Suprapubic skin (tissue), 4 donors: ENCODE measurements around the gene BTNL8.

ENCODE experiments used
- EP300 ChIP-seq: sonication (generic); formaldehyde crosslinking; IDR thresholded peaks from one replicate; pipeline ENCODE4 v1.6.1; 2017; ENCODE audit warnings: antibody characterized with exemption
- POLR2A ChIP-seq, 2 donors: fragments of 450-650 bp; IDR thresholded peaks; one replicate each; pipeline ENCODE4 v1.6.1; 2017; ENCODE audit warnings: antibody characterized with exemption in 2 of 2, mild to moderate bottlenecking in 2 of 2, moderate library complexity in 2 of 2
- POLR2AphosphoS5 ChIP-seq, 3 donors: sonication (generic); formaldehyde crosslinking; IDR thresholded peaks; one replicate each; pipeline ENCODE4 v1.6.1; 2017; ENCODE audit warnings: antibody characterized with exemption in 3 of 3
- TF ChIP-seq, protein P1 (sequence below), 2 donors: fragments of 200-600 bp in 1 of 2; fragments of 450-650 bp in 1 of 2; sonication (generic) in 1 of 2; IDR thresholded peaks; one replicate each; pipeline ENCODE4 v1.5.1; 2016 to 2019; ENCODE audit warnings: antibody characterized with exemption in 2 of 2, mild to moderate bottlenecking in 1 of 2, moderate library complexity in 1 of 2

DNA sequence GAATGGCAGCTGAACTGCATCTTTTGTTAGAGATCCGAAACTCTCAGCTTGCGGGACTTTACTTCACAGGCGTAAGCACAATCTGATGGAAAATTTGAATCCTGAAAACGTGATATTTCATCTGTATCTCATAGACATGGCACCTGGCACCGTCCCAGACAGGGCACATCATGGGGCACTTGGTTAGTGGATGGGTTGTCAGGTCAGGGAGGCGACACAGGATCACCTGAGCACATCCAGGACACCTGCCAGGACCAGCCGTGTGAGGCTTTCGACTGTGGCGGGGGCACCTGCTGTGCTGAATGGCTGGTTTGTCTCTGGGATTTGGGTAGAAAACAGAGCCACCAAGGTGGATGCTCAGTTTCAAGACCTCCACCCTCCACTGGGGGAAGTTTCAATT lies 26.5 kb upstream of the BTNL8 start:
- TF ChIP-seq, protein P1, sequence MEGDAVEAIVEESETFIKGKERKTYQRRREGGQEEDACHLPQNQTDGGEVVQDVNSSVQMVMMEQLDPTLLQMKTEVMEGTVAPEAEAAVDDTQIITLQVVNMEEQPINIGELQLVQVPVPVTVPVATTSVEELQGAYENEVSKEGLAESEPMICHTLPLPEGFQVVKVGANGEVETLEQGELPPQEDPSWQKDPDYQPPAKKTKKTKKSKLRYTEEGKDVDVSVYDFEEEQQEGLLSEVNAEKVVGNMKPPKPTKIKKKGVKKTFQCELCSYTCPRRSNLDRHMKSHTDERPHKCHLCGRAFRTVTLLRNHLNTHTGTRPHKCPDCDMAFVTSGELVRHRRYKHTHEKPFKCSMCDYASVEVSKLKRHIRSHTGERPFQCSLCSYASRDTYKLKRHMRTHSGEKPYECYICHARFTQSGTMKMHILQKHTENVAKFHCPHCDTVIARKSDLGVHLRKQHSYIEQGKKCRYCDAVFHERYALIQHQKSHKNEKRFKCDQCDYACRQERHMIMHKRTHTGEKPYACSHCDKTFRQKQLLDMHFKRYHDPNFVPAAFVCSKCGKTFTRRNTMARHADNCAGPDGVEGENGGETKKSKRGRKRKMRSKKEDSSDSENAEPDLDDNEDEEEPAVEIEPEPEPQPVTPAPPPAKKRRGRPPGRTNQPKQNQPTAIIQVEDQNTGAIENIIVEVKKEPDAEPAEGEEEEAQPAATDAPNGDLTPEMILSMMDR (IDR thresholded peaks at IDR 0.05): no peak
- TF ChIP-seq POLR2AphosphoS5 (IDR thresholded peaks at IDR 0.05) (no peak), POLR2A (IDR thresholded peaks at IDR 0.05) (no peak), EP300 (no peak)
